Measurements from ENCODE around the gene LKAAEAR1. TPM values are rescaled to one million over a fixed set of nuclear protein-coding genes. Genes with fewer than 3 reads are reported as not detected.
"Not testable (repeated sequence)": the region's sequence is repeated elsewhere in the genome, so short reads cannot be mapped to it uniquely, and the experiment has no call there.

LKAAEAR1 gene
- not detected in 2 replicates for total RNA-seq
- long read RNA-seq = 0 reads

DNA sequence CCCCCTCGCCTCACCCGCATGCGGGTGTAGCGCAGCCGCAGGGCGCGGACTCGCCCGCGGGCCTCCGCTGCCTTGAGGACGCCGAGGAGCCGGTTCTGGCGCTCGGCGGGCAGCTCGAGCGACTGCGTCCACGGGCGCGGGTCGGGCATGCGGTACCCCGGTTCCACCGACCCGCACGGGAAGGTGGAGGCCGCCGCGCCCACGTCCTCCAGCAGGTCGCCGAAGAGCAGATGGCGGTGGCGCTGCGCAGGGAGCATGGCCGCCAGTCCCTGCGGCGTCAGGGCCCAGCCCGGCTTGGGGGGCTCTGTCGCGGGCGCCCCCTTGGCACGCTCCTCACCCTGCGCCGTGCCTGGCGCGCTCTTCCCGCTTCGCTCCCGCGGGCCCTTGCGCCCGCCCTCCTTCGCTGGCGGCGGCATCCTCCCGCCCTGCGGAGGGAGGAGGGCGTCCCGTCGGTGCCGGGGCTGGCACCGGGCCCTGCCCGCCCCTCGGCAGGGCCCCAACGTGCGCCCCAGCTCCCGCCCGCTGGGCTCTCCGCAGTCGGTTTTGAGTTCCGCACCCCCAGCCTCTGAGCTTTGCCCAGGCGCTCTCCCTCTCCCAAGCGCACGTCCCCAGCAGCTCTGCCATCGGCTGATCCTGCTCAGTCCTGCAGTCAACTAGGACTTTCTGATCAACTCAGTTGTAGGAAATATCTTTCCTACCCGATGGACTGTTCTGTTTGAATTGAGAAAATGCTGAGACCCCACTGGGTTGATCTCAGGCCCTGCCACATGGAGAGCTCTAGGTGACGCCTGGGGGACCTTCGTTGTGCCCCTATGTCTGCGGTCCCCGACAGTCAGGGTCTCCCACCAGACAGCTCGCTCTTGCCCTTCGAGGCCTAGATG, at the start of gene LKAAEAR1:
Gene LKAAEAR1 (minus strand): TSS at position 595 of the 881 bp plus-strand sequence. CDS start 179 bp downstream, at position 416.
- H3K4me3 Mint-ChIP-seq = peak within 1 kb of the TSS; percentile 88
- H3K4me1 Mint-ChIP-seq = peaks cover 26% of the 10 kb centered on the region
- no peaks in the 10 kb centered on the region for H3K9me3 Mint-ChIP-seq
- H3K27ac Mint-ChIP-seq (ENCODE audit: unreplicated experiment) = no peak within 1 kb of the TSS
- DNase-seq (ENCODE audit: low read depth, low spot score) = no peak
- no peaks in the 10 kb centered on the region for H3K36me3 Mint-ChIP-seq (ENCODE audit: low read depth)
- no peak for TF ChIP-seq CTCF (conservative IDR thresholded peaks at IDR 0.05)
- peaks cover 71% of the 10 kb centered on the region for H3K27me3 Mint-ChIP-seq (ENCODE audit: low read depth)

- TF ChIP-seq CTCF (conservative IDR thresholded peaks at IDR 0.05) = no peak
- no peak for DNase-seq (ENCODE audit: low read depth, low spot score)
- H3K27ac Mint-ChIP-seq (ENCODE audit: unreplicated experiment) = peak overlapping the region; percentile 83
- H3K4me3 Mint-ChIP-seq = no peak overlapping the region
- H3K4me1 Mint-ChIP-seq = peaks cover 10% of the 10 kb centered on the region
- peaks cover 9% of the 10 kb centered on the region for H3K27me3 Mint-ChIP-seq (ENCODE audit: low read depth)
- peaks cover 3% of the 10 kb centered on the region for H3K9me3 Mint-ChIP-seq
- H3K36me3 Mint-ChIP-seq (ENCODE audit: low read depth) = no peaks in the 10 kb centered on the region
Measured at GRCh38 chr20:64131406-64131805, 47.2 kb upstream of the LKAAEAR1 start.

DNA sequence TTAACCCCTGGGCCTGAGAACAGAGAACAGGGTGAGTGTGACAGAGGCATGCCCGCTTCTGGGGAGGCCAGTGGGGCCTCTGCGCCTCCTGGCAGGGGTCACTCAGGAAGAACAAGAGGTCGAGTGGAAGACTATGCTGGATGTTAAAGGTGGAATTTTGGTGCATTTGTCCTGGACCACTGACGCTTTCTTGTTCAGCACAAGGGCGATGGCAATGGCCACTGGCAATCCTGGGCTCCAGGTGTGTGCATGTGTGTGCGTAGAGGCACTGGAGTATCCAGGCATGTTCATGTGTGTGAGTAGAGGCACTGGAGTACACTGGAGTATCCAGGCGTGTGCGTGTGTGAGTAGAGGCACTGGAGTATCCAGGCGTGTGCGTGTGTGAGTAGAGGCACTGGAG, 46.7 kb upstream of the LKAAEAR1 start:
- peaks cover 10% of the 10 kb centered on the region for H3K4me1 Mint-ChIP-seq

GRCh38 chr20:64130271-64130670, 46.1 kb upstream of the LKAAEAR1 start:
- DNase-seq (ENCODE audit: low read depth, low spot score) = no peak
- no peak for TF ChIP-seq CTCF (conservative IDR thresholded peaks at IDR 0.05)
- Mint-ChIP-seq H3K4me1 (peaks cover 10% of the 10 kb centered on the region), H3K27me3 (ENCODE audit: low read depth) (peaks cover 6% of the 10 kb centered on the region), H3K9me3 (peaks cover 3% of the 10 kb centered on the region), H3K36me3 (ENCODE audit: low read depth) (no peaks in the 10 kb centered on the region), H3K4me3 (no peak overlapping the region), H3K27ac (ENCODE audit: unreplicated experiment) (no peak overlapping the region)

More for the DNA sequence above, 46.7 kb upstream of the LKAAEAR1 start:
- Mint-ChIP-seq H3K27ac (ENCODE audit: unreplicated experiment) (peak overlapping the region; percentile 10), H3K36me3 (ENCODE audit: low read depth) (no peaks in the 10 kb centered on the region), H3K4me3 (no peak overlapping the region), H3K9me3 (peaks cover 3% of the 10 kb centered on the region), H3K27me3 (ENCODE audit: low read depth) (peaks cover 7% of the 10 kb centered on the region)
- no peak for TF ChIP-seq CTCF (conservative IDR thresholded peaks at IDR 0.05)
- DNase-seq (ENCODE audit: low read depth, low spot score) = no peak

DNA sequence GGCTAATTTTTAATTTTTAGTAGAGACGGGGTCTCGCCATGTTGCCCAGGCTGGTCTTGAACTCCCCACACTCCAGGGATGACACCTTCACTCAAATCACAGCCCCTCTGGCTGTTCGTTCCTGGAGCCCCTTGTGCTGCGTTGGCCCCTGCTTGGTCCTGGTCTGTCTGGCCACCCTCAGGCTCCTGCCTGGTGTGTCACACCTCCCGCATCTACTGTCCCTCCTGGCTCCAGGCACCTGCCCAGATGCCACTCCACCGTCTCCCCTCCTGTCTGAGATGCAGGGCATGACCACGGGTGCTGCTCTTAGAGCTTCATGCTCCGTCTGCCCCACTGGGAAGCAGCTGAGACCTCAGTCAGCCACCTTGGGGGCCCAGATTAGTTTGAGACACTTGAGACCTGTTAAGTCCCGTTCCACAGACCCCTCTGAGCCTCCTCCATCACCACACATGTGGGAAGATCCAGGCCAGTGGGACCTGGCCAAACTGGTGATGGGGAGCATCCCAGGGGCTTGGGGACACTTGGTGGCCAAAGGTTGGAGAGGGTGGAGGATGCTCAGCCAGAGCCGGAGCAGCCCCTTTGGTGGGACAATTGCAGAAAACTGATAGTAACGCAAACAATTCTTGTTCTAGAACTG, 45.1 kb upstream of the LKAAEAR1 start:
- peaks cover 3% of the 10 kb centered on the region for H3K9me3 Mint-ChIP-seq
- H3K4me3 Mint-ChIP-seq = no peak overlapping the region
- DNase-seq (ENCODE audit: low read depth, low spot score) = no peak
- H3K4me1 Mint-ChIP-seq = peaks cover 10% of the 10 kb centered on the region
- no peak overlapping the region for H3K27ac Mint-ChIP-seq (ENCODE audit: unreplicated experiment)
- H3K36me3 Mint-ChIP-seq (ENCODE audit: low read depth) = no peaks in the 10 kb centered on the region
- peaks cover 10% of the 10 kb centered on the region for H3K27me3 Mint-ChIP-seq (ENCODE audit: low read depth)
- TF ChIP-seq CTCF (conservative IDR thresholded peaks at IDR 0.05) = no peak

GRCh38 chr20:64123517-64123916, 39.3 kb upstream of the LKAAEAR1 start:
- H3K4me3 Mint-ChIP-seq; H3K9me3 Mint-ChIP-seq; DNase-seq (ENCODE audit: low read depth, low spot score); H3K27ac Mint-ChIP-seq (ENCODE audit: unreplicated experiment); H3K36me3 Mint-ChIP-seq (ENCODE audit: low read depth): not testable (repeated sequence)
- Mint-ChIP-seq H3K27me3 (ENCODE audit: low read depth) (peaks cover 47% of the 10 kb centered on the region), H3K4me1 (peaks cover 12% of the 10 kb centered on the region)

DNA sequence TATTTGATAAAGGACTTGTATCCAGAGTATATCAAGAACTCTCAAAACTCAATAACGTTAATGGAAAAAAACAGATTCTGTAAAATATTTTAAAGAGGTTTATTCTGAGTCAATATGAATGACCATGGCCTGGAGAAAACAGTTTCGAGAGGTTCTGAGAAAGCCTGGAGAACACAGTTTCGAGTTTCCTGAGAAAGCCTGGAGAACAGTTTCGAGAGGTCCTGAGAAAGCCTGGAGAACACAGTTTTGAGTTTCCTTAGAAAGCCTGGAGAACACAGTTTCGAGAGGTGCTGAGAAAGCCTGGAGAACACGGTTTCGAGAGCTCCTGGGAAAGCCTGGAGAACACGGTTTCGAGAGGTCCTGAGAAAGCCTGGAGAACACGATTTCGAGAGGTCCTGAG, 38.7 kb upstream of the LKAAEAR1 start:
- DNase-seq (ENCODE audit: low read depth, low spot score); H3K9me3 Mint-ChIP-seq; H3K4me3 Mint-ChIP-seq; H3K36me3 Mint-ChIP-seq (ENCODE audit: low read depth); H3K27ac Mint-ChIP-seq (ENCODE audit: unreplicated experiment): not testable (repeated sequence)
- Mint-ChIP-seq H3K4me1 (peaks cover 12% of the 10 kb centered on the region), H3K27me3 (ENCODE audit: low read depth) (peaks cover 41% of the 10 kb centered on the region)

All from neural crest cell (in vitro differentiated cells).